Liver (tissue), 3 donors: ENCODE data around the gene C12orf75.

Experiments used
- CTCF ChIP-seq: fragments of 150-350 bp; IDR thresholded peaks from 2 replicates; pipeline ENCODE4 v1.5.1; 2017; ENCODE audit warnings: improper control_type of control experiment, low read depth, low read length; ENCODE audit not compliant: missing input control
- JUND ChIP-seq, 2 donors: IDR thresholded peaks; 2 replicates each; pipeline ENCODE4 v1.6.1; 2016; ENCODE audit warnings: antibody characterized with exemption in 2 of 2
- RAD21 ChIP-seq, 2 donors: IDR thresholded peaks; 2 replicates each; pipeline ENCODE4 v1.6.1; 2016; ENCODE audit warnings: antibody characterized with exemption in 2 of 2, mild to moderate bottlenecking in 2 of 2
- TAF1 ChIP-seq: conservative IDR thresholded peaks from 2 replicates; pipeline ENCODE4 v1.6.1; 2016; ENCODE audit warnings: antibody characterized with exemption, mild to moderate bottlenecking
- YY1 ChIP-seq: IDR thresholded peaks from 2 replicates; pipeline ENCODE4 v1.6.1; 2016; ENCODE audit warnings: antibody characterized with exemption, mild to moderate bottlenecking
- TF ChIP-seq, protein P1 (sequence below): IDR thresholded peaks from 2 replicates; pipeline ENCODE4 v1.6.1; 2016; ENCODE audit warnings: antibody characterized with exemption
- donor health status: healthy.
- donor health status: healthy.

- no peak for TF ChIP-seq CTCF
- TF ChIP-seq, protein P1, sequence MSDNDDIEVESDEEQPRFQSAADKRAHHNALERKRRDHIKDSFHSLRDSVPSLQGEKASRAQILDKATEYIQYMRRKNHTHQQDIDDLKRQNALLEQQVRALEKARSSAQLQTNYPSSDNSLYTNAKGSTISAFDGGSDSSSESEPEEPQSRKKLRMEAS = no peak
- TF ChIP-seq RAD21 (IDR thresholded peaks at IDR 0.05) = no peak
- no peak for TF ChIP-seq JUND (IDR thresholded peaks at IDR 0.05)
- TF ChIP-seq YY1 = no peak
- TF ChIP-seq TAF1 = no peak
Measured at GRCh38 chr12:105351523-105351922, 21.0 kb downstream of the C12orf75 start.
